ENCODE results near the gene S100A13. TPM values are rescaled to one million over a fixed set of nuclear protein-coding genes. Genes with fewer than 3 reads are reported as not detected.
A peak's percentile ranks its signal among the peaks of the same experiment; 100 is the strongest.

Gene S100A13
- total RNA-seq, 4 donors from 2014 or later, result 28.0 to 55.4 (median 43.1) TPM

GRCh38 chr1:153623101-153623500, 4.2 kb downstream of the S100A13 start:
- no peak for TF ChIP-seq EP300 (IDR thresholded peaks at IDR 0.05)
- TF ChIP-seq POLR2AphosphoS5 (IDR thresholded peaks at IDR 0.05), result no peak
- TF ChIP-seq CTCF (IDR thresholded peaks at IDR 0.05), result no peak
- TF ChIP-seq POLR2A (IDR thresholded peaks at IDR 0.05), result no peak
- no peak for DNase-seq (ENCODE audit: low spot score in 2 of 2)
- Histone ChIP-seq H3K4me1 (peaks cover 37% of the 10 kb centered on the region), H3K27ac (no peak overlapping the region), H3K27me3 (no peaks in the 10 kb centered on the region), H3K9me3 (no peaks in the 10 kb centered on the region), H3K4me3 (no peak overlapping the region), H3K36me3 (peaks cover 10% of the 10 kb centered on the region)
- WGBS, result 83% methylated on average over 7 of the region's 7 CpGs

- DNase-seq (ENCODE audit: low spot score in 2 of 2), result no peak
- no peaks in the 10 kb centered on the region for H3K9me3 ChIP-seq
- no peak overlapping the region for H3K27ac ChIP-seq
- H3K4me3 ChIP-seq, result no peak overlapping the region
- peaks cover 2% of the 10 kb centered on the region for H3K36me3 ChIP-seq
- peaks cover 39% of the 10 kb centered on the region for H3K4me1 ChIP-seq
- TF ChIP-seq CTCF (IDR thresholded peaks at IDR 0.05), result no peak
- no peak for TF ChIP-seq POLR2A (IDR thresholded peaks at IDR 0.05)
- TF ChIP-seq EP300 (IDR thresholded peaks at IDR 0.05), result no peak
- no peak for TF ChIP-seq POLR2AphosphoS5 (IDR thresholded peaks at IDR 0.05)
- WGBS, result 100% methylated on average over 3 of the region's 6 CpGs
- H3K27me3 ChIP-seq, result no peaks in the 10 kb centered on the region
Observed at GRCh38 chr1:153619171-153619570, 8.1 kb downstream of the S100A13 start.

GRCh38 chr1:153617663-153618062, 9.6 kb downstream of the S100A13 start:
- H3K27ac ChIP-seq, result peak overlapping the region; percentile 88
- DNase-seq (ENCODE audit: low spot score in 2 of 2), result peak; percentile 87 to 94

GRCh38 chr1:153616917-153617311, 10.4 kb downstream of the S100A13 start:
- WGBS, result 44% methylated on average over 5 of the region's 5 CpGs
- no peaks in the 10 kb centered on the region for H3K36me3 ChIP-seq
- H3K27ac ChIP-seq, result peak overlapping the region; percentile 88
- H3K4me1 ChIP-seq, result peaks cover 52% of the 10 kb centered on the region
- no peak overlapping the region for H3K4me3 ChIP-seq
- DNase-seq (ENCODE audit: low spot score in 2 of 2), result peak in 1 of 2 donors; percentile 72
- TF ChIP-seq EP300 (IDR thresholded peaks at IDR 0.05) (no peak), POLR2A (IDR thresholded peaks at IDR 0.05) (no peak), POLR2AphosphoS5 (IDR thresholded peaks at IDR 0.05) (no peak), CTCF (IDR thresholded peaks at IDR 0.05) (no peak)
- H3K27me3 ChIP-seq, result no peaks in the 10 kb centered on the region
- no peaks in the 10 kb centered on the region for H3K9me3 ChIP-seq

More at GRCh38 chr1:153617663-153618062, 9.6 kb downstream of the S100A13 start:
- Histone ChIP-seq H3K27me3 (no peaks in the 10 kb centered on the region), H3K36me3 (no peaks in the 10 kb centered on the region), H3K9me3 (no peaks in the 10 kb centered on the region), H3K4me1 (peaks cover 52% of the 10 kb centered on the region), H3K4me3 (no peak overlapping the region)
- TF ChIP-seq EP300 (IDR thresholded peaks at IDR 0.05) (no peak), POLR2AphosphoS5 (IDR thresholded peaks at IDR 0.05) (peak in 1 of 3 donors; percentile 46), CTCF (IDR thresholded peaks at IDR 0.05) (peak in 1 of 2 donors; percentile 64)
- WGBS, result 34% methylated on average over 3 of the region's 6 CpGs

- H3K4me1 ChIP-seq, result peaks cover 55% of the 10 kb centered on the region
- no peaks in the 10 kb centered on the region for H3K9me3 ChIP-seq
- H3K36me3 ChIP-seq, result no peaks in the 10 kb centered on the region
- peak in 1 of 2 donors; percentile 86 for DNase-seq (ENCODE audit: low spot score in 2 of 2)
- WGBS, result 37% methylated on average over 10 of the region's 10 CpGs
- peak within 1 kb of the TSS; percentile 88 for H3K27ac ChIP-seq
- peak within 1 kb of the TSS; percentile 41 for H3K4me3 ChIP-seq
- TF ChIP-seq POLR2AphosphoS5 (IDR thresholded peaks at IDR 0.05), result no peak
- no peak for TF ChIP-seq EP300 (IDR thresholded peaks at IDR 0.05)
- no peak for TF ChIP-seq CTCF (IDR thresholded peaks at IDR 0.05)
- no peak for TF ChIP-seq POLR2A (IDR thresholded peaks at IDR 0.05)
- H3K27me3 ChIP-seq, result no peaks in the 10 kb centered on the region
Observed at GRCh38 chr1:153616144-153616916, 11.0 kb downstream of the S100A13 start, which contains the start of gene S100A14. S100A14 (minus strand) TSS chr1:153616325; CDS start chr1:153615858, 467 bp downstream.

Data from suprapubic skin (tissue), 4 donors.